Activated CD8-positive, alpha-beta memory T cell treated with anti-CD3 and anti-CD28 coated beads, Interleukin-2, amount 50 U/mL, for 4 hours (primary cell): ENCODE measurements around the gene MAMDC2.

Experiments
- DNase-seq: peaks from one replicate; pipeline ENCODE4 v3.0.0-alpha.2; 2020

Gene MAMDC2

DNA sequence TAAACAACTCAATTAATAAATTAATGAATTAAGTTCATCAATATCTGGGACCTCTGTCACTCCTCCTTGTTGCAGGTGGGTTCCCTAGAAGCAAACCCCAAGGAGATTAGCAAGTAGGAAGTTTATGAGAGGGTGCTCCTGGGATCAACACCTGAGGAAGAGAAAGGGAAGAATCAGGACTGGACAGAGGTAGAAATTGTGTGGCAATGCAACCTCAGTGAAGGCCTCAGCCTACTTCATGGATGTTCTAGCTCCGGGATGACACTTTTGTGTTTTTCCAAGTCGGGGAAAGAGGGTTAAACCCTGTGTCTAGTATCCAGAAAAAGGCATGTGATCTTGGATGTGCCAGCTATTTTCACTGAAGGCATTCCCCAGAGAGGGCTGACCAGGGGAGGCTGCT is 23.2 kb downstream of the MAMDC2 start:
- DNase-seq, result no peak

DNA sequence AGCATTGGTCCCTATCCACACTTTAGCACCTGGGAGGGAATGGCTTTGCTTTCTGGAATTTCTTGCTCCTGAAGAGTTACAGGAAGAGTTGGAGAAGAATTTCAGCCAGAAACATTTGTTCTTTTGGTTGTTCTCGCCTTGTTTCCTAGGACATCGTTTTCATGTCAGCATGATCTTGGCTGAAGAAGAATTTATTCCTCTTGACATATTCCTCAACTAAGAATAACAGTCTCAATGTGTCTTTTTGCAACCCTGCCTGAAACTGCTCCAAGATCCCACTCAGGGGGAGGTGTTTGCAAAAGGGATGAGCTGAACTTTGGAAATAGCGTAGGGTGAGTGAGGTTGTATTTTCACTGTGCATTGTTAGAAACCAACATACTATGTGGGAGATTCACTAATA is 26.1 kb downstream of the MAMDC2 start:
- no peak for DNase-seq

DNA sequence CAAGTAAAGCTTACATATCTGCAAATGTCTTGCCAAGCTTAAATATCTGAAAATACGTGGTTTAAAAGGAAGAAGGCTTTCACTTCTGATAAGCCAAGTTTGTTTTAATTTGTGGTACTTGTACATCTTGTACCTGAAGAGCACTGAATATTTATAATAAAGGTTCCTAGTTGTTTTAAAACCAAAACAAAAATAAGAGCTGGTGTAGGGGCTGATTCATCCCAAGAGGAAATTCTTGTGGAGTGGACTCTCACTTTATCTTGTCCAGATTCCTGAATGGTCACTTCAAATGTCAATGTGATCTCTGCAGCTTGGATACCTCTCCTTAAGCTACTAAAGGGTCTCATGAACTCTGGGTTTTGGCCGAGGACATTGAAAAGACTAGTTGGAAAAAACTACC is 29.5 kb downstream of the MAMDC2 start:
- no peak for DNase-seq

DNA sequence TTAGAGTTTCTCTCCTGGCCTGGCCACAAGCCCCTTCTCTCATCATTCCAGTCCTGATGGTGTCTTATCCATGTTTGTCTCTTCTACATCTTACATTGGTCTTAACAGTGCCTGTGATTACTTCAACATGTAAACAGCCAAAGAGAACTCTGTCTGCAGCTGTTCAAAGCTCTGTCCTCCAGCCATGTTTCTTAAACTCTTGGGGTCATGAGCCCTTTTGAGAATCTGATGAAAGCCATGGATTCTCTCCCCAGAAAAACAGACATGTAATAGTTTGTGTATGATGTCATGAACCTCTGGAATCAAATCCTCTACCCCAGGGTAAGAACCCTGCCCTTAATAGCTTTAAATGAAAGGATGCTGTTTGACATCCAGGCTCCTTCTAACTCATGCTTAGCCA is 30.1 kb downstream of the MAMDC2 start:
- DNase-seq, result no peak

DNA sequence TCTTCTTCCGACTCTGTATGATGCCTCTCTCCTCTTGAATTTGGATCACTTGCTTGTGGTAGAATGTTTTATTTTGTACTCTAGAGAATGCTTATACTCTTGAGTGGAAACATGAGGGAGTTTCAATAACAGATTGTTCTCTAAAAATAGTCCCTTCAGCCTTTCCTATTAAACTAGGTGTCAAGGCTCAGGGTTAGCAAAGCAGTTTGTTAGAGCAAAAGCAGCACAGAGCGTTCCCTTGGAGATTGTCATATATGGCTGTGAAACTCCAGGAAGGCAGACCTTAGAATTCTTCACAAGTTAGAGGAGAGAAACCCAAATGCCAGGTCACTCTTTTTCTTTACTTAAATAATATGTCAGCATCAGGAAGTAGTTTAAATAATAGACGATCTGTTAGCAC is 33.0 kb downstream of the MAMDC2 start:
- no peak for DNase-seq

DNA sequence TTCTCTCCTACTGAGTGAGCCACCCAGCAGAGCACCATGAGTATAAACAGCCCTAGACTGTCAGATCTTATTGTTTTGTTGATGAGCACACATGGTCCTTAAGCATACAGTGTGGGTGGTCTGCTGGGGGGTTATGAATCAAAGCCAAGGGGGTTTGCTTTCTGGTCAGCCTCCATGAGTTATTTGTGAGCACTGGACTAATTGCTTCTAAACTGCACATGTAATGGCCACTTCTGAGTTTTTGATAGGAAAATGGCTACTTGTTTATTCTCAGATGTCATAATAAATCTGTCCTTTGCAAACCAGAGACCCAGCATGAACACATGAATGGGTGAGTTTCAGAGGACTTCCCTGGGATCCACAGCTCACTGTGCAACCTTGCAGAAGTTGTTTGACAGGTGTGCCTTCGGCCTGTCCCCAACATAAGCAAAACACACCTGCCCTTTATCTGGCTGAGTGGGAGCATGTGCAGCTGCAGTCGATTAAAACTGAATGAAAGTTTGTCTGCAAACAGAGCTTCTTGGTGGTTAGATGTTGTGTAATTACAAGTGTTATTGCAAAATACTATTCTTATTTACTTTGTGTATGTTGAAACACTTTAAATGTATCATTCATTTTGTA is 35.9 kb downstream of the MAMDC2 start:
- no peak for DNase-seq

DNA sequence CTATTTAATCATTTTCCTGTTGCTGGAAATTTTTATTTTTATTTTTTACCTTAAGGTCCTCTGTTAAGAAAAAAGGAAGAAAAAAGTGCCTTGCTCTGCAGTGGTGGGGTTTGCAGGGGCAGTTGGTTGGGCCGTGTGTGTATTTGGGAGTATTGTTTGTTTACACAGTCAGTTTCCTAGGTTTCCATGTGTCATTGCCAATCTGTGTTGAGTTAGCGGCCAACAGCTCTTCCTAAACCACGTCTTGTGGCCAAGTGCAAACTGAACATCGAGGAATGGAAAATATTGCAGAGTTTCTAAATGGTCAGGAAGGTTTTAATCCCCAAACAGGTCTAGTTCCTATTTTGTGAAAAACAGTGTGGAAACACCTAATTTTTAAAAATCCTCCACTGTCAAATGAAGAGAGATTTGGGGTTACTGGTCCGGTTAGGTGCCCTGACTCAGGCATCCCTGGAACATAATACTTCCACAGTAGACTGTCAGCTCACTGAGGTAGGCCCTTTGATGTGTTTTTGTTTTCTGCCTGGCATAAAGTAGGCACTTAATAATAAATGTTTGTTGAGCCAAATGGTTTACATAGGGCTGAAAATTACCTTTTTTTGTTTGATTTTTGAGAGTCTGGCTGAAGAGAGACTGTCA is 37.0 kb downstream of the MAMDC2 start:
- DNase-seq, result no peak

DNA sequence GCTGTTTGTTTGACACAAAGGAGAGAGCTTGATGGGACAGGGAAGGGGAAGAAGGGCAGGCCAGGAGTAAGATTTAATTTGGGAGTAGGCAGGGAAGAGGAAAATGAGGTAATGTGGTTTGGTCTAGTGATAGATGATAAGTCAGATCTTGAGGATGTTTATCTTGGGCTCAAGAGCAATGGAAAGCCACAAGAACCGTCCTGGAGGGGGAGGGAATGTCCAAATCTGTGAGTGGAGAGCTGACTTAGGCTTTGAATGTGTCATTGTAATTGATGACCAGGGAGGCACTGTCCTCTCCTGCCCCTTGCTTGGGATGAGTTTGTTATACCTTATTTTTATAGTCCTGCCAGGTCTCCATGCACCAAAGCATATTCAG is 37.5 kb downstream of the MAMDC2 start:
- DNase-seq, result no peak

DNA sequence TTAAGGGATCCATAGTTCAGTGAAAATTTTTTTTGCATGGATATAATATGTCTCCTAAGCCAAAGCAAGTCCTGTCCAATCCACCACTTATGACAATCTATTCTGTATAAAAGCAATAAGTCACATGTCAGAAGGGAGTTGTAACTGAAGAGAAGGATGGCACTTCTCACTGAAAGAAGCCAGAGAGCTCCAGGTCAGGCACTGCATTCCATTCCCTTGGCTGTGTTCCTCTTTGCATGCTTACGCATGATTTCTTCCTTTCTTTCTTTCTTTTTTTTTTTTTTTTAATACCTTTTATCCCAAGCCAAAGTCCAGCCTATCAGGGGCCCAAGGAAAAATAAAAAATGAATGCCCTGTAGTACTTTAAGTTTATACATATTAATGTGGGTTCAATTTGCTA is 39.8 kb downstream of the MAMDC2 start:
- no peak for DNase-seq

DNA sequence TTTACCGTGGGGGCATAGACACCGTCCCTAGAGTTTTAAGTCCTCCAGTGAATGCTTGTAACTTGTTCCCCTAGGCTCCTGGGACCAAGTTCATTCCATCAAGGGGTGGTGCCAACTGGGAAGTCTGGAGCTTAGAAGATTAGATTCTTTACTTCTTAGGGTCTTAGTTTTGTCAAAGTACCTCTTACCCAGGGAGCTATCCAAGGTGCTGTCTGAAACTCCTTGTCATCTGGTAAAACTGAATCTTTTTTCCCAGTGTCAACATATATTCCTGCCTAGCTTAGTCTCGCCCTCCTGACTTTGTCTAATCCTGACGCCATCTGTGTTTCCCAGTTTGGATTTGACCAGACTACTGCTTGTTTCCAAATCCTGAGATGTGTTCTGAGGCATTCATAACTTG is 41.6 kb downstream of the MAMDC2 start:
- no peak for DNase-seq

DNA sequence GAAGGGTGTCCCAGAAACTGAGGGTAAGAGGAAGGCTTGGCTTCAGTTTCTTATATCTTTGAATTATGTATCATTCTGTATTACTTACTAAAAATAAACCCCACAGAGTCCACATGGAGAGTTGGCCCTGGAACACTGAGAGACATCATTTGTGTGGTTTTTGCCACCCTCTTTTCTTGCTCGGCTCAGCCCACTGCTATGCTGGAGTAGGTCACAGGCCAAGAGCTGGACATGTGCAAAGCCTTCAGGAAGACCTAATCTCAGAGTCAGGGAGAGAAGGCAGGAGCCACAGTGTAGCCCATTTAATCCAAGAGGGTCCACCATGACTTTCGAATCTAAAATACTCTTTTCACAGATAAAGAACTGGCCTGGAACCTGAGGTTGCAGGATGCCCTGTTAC is 47.5 kb downstream of the MAMDC2 start:
- DNase-seq, result no peak

DNA sequence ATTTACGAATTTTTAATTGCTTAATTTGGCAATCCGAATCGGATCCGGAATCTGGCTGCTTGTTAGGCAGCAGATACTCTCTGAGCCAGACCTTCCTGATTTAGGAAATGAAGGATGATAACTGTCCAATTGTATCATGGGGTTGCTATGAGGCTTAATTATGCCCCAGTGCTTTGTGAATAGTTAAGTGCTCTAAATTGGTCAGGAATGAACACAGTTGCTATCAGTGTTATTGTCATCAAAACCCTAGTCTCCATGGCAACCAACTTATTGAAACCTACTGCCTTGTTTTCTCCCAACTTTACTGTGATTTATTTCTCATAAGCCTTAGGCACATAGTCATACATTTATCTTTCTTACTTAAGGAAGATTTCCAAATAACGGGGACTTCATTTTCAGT is 47.9 kb downstream of the MAMDC2 start:
- no peak for DNase-seq

DNA sequence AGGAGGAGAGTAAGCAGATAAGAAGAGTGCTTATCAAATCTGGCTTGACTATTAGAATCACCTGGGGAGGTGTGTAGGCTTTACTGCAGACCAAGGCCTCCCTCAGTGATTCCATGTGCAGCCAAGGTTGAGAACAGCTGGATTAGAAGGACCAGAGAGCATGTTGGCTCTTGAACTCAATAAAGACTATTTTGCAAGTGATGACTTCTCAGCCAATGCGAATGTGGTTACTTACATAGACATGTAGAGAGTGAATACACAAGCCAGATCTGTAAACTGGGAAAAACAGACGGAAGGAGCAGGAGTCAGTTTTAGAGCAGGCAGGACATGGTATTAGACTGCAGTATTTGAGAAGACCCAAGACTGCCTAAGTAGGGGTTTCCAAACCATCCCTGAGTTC is 48.5 kb downstream of the MAMDC2 start:
- DNase-seq, result no peak

DNA sequence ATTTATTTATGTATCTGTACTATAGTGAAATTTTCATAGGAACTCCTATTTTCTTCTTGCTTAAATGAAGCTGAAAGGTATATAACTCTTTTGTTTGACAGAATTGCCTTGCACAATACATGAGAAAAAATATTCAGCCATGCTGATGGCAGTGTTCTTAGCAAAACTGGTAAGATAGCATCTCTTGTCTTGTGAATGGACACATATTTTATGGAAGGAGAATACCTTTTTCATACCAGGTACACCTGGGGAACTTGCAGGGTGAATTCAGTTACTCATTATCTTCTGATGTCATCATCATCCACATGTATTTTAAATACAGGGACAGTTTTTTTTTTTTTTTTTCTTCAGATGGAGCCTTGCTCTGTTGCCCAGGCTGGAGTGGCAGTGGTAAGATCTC is 49.4 kb downstream of the MAMDC2 start:
- DNase-seq, result no peak

DNA sequence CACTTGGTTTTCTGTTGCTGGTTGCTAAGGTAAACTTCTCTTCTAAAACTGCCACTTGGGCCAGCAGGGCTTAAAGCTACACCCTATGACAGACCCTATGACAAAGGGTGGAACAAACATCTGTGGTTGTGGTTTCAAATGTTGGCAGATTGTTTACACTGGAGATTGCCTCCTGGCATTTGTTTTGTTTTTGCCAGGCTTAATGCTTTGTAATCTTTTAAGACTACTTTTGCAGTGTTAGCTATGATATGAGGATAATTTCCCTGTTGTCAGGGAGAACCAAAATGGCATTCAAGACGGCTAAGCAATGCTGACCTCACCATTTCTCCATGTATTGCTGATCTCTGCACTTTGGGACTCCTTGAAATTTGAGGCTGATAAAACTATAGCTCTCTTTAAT is 50.3 kb downstream of the MAMDC2 start:
- no peak for DNase-seq

DNA sequence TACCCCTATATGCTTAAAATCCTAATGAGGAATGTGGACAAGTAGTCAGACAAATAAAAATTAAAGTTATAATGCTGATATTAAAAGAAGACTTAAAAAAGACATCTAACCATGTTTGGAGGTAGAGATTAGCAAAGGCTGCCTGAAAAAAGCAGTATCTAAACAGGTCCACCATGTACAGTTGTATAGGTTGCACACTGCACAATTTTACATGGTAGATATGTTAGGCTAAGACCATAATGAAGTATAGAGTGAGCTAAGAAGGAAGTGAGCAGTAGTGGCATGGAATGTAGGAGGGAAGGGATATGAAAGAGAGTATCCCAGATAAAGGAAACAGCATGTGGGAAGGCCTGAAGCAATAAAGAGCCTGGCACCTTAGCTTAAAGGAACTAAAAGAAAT is 51.1 kb downstream of the MAMDC2 start:
- no peak for DNase-seq

DNA sequence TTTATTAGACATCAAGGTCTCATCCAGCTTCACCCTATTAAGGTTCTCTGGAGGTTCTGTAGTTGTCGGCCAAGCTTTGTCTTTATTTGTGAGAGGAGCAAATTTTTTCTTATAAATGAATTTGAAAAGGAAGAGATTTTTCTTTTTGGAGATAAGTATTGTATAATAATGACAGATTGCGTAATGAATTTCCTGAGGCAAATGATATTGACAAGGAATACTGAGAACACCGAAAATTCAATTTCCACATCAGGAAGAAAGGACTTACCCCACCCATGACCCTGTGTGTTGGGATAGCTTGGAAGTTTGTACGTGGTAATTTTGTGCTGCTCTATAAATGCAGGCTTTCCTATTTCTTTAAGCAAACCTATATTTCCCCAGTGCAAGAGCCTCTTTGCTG is 53.5 kb downstream of the MAMDC2 start:
- no peak for DNase-seq

DNA sequence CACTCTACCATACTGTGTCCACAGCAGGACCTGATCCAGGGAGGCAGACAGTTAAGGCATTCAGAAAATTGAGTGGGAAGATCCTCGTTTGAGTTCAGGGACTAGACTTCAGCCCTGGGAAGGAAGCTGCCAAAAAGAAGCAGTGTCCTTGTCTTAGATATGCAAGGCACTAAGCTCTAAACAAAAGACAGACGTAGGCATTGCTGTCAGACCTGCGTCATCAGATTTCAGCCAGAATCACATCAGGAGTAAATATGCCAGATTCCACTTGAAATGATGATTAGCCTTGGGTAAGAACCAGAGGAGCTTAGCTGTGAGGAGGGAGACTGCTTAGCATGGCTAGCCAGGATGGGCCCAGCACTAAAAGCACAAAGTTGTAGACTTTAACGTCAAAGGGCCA is 56.7 kb downstream of the MAMDC2 start:
- DNase-seq, result no peak

DNA sequence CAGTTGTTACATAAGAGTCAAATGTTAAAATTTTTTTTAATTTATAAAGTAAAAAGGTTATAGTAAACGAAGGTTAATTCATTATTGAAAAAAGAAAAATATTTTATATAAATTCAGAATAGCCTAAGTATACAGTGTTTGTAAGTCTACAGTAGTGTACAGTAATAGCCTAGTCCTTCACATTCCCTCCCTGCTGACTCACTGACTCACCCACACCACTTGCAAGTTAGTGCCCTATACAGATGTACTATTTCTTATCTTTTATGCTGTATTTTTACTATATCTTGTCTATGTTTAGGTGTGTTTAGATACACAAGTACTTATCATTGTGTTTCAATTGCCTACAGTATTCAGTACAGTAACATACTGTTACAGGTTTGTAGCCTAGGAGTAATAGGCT is 57.6 kb downstream of the MAMDC2 start:
- DNase-seq, result no peak

DNA sequence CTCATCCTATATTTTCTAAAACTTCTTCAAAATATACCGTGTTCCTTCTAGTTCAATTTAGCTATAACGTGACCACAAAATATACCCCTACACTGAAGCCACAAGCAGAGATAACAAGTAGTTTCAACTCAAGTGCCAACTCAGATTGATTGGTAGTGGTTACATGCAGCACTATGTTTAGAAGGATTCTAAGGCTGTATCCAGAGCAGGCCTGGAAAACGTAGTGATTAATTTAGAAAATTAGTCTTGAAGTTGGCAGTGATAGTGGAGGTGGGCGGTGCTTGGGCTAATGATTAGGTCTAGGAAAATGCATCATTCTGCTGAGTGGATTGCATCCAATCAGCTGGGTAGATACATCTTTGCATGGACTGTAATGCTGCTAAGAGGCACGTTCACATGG is 61.5 kb downstream of the MAMDC2 start:
- DNase-seq, result no peak

DNA sequence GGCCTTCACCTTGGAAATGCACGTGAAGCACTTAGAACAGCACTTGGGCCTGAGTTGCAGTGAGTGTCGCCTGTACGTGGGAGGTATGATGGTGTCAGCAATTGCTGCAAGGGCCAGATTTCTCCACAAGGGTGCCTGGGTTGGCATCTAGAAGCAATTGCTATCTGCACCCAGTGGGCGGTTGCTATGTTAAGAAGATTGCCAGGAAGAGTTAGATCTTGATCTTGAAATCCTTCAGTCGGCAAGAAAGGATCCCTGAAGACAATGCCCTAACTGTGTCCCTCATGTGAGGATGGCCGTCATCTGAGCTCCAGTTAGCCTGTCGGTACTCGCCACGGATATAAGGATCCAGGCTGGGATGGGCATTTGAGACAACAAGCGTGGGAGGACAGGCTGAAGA is 62.9 kb downstream of the MAMDC2 start:
- DNase-seq, result no peak

DNA sequence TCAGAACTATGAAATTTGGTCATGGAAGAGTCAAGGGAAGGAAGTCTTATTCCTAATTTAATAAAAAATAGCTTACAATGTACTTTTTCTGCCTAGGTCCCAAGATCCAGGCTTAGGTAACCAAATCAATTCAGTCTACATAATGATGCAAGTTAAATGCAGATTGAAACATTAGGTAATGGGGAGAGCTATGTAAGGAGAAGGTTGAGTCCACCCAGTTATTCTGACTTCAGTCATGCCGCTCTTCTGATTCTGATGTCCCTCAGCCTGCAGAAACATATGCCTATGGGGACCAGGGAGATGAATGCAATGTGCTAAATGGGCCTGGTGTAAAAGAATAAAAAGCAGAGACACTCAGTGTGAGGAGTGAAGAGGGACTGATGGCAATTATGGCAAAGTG is 63.9 kb downstream of the MAMDC2 start:
- no peak for DNase-seq

DNA sequence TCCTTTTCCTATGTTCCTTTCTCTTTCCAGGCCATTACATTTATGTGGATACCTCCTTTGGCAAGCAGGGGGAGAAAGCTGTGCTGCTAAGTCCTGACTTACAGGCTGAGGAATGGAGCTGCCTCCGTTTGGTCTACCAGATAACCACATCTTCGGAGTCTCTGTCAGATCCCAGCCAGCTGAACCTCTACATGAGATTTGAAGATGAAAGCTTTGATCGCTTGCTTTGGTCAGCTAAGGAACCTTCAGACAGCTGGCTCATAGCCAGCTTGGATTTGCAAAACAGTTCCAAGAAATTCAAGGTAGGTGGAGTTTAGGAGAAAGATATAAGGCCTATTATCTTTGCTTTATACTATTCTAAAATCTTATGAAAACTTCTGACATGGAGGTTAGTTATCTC is 64.5 kb downstream of the MAMDC2 start:
- DNase-seq, result no peak

DNA sequence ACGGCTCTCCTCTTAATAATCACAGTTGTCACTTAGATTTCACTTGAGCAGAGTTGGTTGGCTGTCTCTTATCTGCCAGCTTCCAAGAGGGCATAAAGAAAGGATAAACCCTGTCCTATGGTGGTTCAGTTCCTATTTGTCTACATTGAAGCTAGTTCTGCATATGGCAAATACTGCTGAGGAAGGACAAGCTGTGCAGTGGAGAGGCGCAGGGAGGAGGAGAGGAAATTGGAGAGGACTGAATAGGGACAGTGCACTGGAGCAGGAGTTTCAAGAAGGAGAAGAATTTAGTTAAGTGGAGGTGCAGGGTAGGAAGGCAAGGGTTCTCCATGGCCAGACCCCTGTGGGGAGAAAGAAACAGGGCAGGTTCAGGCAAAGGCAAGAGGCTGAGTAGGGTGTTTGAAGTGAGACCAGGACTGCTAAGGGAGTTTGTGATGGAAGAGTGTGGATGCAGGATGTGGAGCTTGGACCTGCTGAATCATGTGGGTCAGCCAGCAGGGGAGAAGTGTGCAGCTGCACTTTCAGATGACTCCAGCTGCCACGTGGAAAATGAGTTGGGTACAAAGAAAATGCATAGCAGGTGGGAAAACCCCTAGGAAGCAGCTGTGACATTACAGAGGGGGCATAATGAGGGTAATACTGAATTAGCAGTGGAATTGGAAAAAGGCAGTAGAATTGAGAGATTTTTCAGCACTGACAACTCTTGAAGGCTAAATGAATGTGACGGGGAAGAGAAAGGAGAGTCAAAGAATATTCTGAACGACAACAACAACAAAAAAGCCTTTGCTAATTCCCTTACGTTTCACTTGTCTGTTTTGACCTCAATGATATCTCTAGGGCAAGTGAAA is 66.8 kb downstream of the MAMDC2 start:
- DNase-seq, result no peak
